Mesenchymal stem cell (in vitro differentiated cells and primary cell): ENCODE measurements around the gene SLC41A3.
"Not testable (repeated sequence)": the region's sequence is repeated elsewhere in the genome, so short reads cannot be mapped to it uniquely, and the experiment has no call there.

Source experiments
- DNase-seq: peaks from one replicate; pipeline ENCODE4 v3.0.0-alpha.2; 2013
- H2AFZ ChIP-seq: one replicate; pipeline ENCODE4 v1.6.1; 2013; ENCODE audit warnings: low read depth, mild to moderate bottlenecking, control low read depth, inconsistent platforms, low read length, moderate library complexity
- H2AK5ac ChIP-seq: 2 replicates; pipeline ENCODE4 v1.6.1; 2013; ENCODE audit warnings: low read length, moderate library complexity, mild to moderate bottlenecking, inconsistent platforms; ENCODE audit not compliant: severe bottlenecking
- H2BK120ac ChIP-seq: one replicate; pipeline ENCODE4 v1.6.1; 2013; ENCODE audit warnings: low read depth, mild to moderate bottlenecking, inconsistent platforms, low read length, moderate library complexity
- H2BK12ac ChIP-seq, 2 experiments: one replicate each; pipeline ENCODE4 v1.6.1; 2013; ENCODE audit warnings: inconsistent platforms in 2 of 2, low read length in 2 of 2, mild to moderate bottlenecking in 2 of 2, moderate library complexity in 2 of 2, control low read depth in 1 of 2
- H2BK15ac ChIP-seq: one replicate; pipeline ENCODE4 v1.6.1; 2013; ENCODE audit warnings: mild to moderate bottlenecking, low read depth, inconsistent platforms; ENCODE audit not compliant: poor library complexity, severe bottlenecking
- H2BK5ac ChIP-seq: 2 replicates; pipeline ENCODE4 v1.6.1; 2013; ENCODE audit warnings: low read depth, mild to moderate bottlenecking, low read length, control low read depth, inconsistent platforms; ENCODE audit not compliant: poor library complexity, severe bottlenecking
- H3K14ac ChIP-seq, 2 experiments: one replicate each; pipeline ENCODE4 v1.6.1; 2013; ENCODE audit warnings: inconsistent platforms in 2 of 2, low read length in 2 of 2, control low read depth in 1 of 2, mild to moderate bottlenecking in 1 of 2, moderate library complexity in 1 of 2
- H3K18ac ChIP-seq, 2 experiments: one replicate each; pipeline ENCODE4 v1.6.1; 2013; ENCODE audit warnings: inconsistent platforms in 2 of 2, low read length in 2 of 2, control low read depth in 1 of 2, low read depth in 1 of 2, mild to moderate bottlenecking in 1 of 2
- H3K23ac ChIP-seq, 2 experiments: one replicate each; pipeline ENCODE4 v1.6.1; 2013; ENCODE audit warnings: inconsistent platforms in 2 of 2, low read length in 2 of 2, mild to moderate bottlenecking in 2 of 2, moderate library complexity in 2 of 2, control low read depth in 1 of 2
- H3K27ac ChIP-seq: 2 replicates; pipeline ENCODE4 v1.5.1; 2013; ENCODE audit warnings: mild to moderate bottlenecking, moderate library complexity, low read length, control low read depth, inconsistent platforms; ENCODE audit not compliant: poor library complexity, severe bottlenecking
- H3K27me3 ChIP-seq, 2 experiments: 2 replicates each; pipeline versions ENCODE4 v1.6.1 to v1.7.0; 2013; ENCODE audit warnings: low read length in 2 of 2, mild to moderate bottlenecking in 2 of 2, moderate library complexity in 2 of 2, control low read depth in 1 of 2, inconsistent platforms in 1 of 2; ENCODE audit not compliant: control insufficient read depth in 1 of 2, insufficient read depth in 1 of 2
- H3K36me3 ChIP-seq, 2 experiments: 2 replicates each; pipeline versions ENCODE4 v1.6.1 to v1.7.0; 2013; ENCODE audit warnings: low read length in 2 of 2, control low read depth in 1 of 2, inconsistent platforms in 1 of 2, low read depth in 1 of 2, mild to moderate bottlenecking in 1 of 2; ENCODE audit not compliant: insufficient read depth in 2 of 2, control insufficient read depth in 1 of 2
- H3K4ac ChIP-seq, 2 experiments: one replicate each; pipeline ENCODE4 v1.6.1; 2013; ENCODE audit warnings: inconsistent platforms in 2 of 2, low read length in 2 of 2, mild to moderate bottlenecking in 2 of 2, moderate library complexity in 2 of 2, control low read depth in 1 of 2, low read depth in 1 of 2
- H3K4me1 ChIP-seq: 2 replicates; pipeline ENCODE4 v1.6.1; 2013; ENCODE audit warnings: low read depth, low read length, control low read depth; ENCODE audit not compliant: control insufficient read depth, insufficient read depth
- H3K4me2 ChIP-seq: 2 replicates; pipeline ENCODE4 v1.6.1; 2013; ENCODE audit warnings: low read length, mild to moderate bottlenecking, inconsistent platforms; ENCODE audit not compliant: poor library complexity, severe bottlenecking
- H3K4me3 ChIP-seq, 2 experiments: 2 replicates each; pipeline versions ENCODE4 v1.5.1 to v1.7.0; 2013; ENCODE audit warnings: low read length in 2 of 2, mild to moderate bottlenecking in 2 of 2, control low read depth in 1 of 2, low read depth in 1 of 2; ENCODE audit not compliant: insufficient read depth in 1 of 2
- H3K79me1 ChIP-seq: replicated peaks from 2 replicates; pipeline ENCODE4 v1.6.1; 2013; ENCODE audit warnings: mild to moderate bottlenecking, control low read depth, low read length, inconsistent platforms; ENCODE audit not compliant: poor library complexity, severe bottlenecking
- H3K9ac ChIP-seq: 2 replicates; pipeline ENCODE4 v1.7.0; 2013; ENCODE audit warnings: mild to moderate bottlenecking, low read length, moderate library complexity
- H3K9me3 ChIP-seq: 2 replicates; pipeline ENCODE4 v1.7.0; 2013; ENCODE audit warnings: mild to moderate bottlenecking, low read length; ENCODE audit not compliant: control insufficient read depth
- H4K8ac ChIP-seq: one replicate; pipeline ENCODE4 v1.6.1; 2013; ENCODE audit warnings: inconsistent platforms, mild to moderate bottlenecking, low read length, moderate library complexity
- H4K91ac ChIP-seq: one replicate; pipeline ENCODE4 v1.6.1; 2013; ENCODE audit warnings: mild to moderate bottlenecking, low read length, inconsistent platforms
- WGBS: methylation state at CpG from one replicate; pipeline ENCODE4 v1.1.7; 2013; ENCODE audit warnings: mixed read lengths; 5-methylcytosine and 5-hydroxymethylcytosine counted together

SLC41A3 gene

GRCh38 chr3:126096274-126096673 is 12.3 kb upstream of the SLC41A3 start:
- H3K14ac ChIP-seq, H3K9ac ChIP-seq, H3K4me2 ChIP-seq, H3K79me1 ChIP-seq, H3K18ac ChIP-seq, DNase-seq, H3K23ac ChIP-seq, H3K27me3 ChIP-seq, H2AK5ac ChIP-seq, H2AFZ ChIP-seq, H2BK12ac ChIP-seq, H3K27ac ChIP-seq, H2BK5ac ChIP-seq, H2BK120ac ChIP-seq, H3K4me1 ChIP-seq, H4K91ac ChIP-seq, H3K4me3 ChIP-seq, H3K9me3 ChIP-seq, H2BK15ac ChIP-seq, H3K36me3 ChIP-seq, H4K8ac ChIP-seq, H3K4ac ChIP-seq: not testable (repeated sequence)
- WGBS: 78% methylated on average over 4 of the region's 6 CpGs

- not testable (repeated sequence) for H4K91ac ChIP-seq, H2BK15ac ChIP-seq, H2AFZ ChIP-seq, H3K4me3 ChIP-seq, H2BK5ac ChIP-seq, H2BK120ac ChIP-seq, H3K14ac ChIP-seq, H3K4me1 ChIP-seq, H3K18ac ChIP-seq, DNase-seq, H3K4ac ChIP-seq, H3K4me2 ChIP-seq, H3K23ac ChIP-seq, H3K79me1 ChIP-seq, H3K9ac ChIP-seq, H2BK12ac ChIP-seq, H3K27ac ChIP-seq, H4K8ac ChIP-seq, H3K36me3 ChIP-seq, H2AK5ac ChIP-seq, H3K27me3 ChIP-seq
- WGBS: 85% methylated on average over 2 of the region's 5 CpGs
- H3K9me3 ChIP-seq: peaks cover 12% of the 10 kb centered on the region
Observed at GRCh38 chr3:126092128-126092527, 8.2 kb upstream of the SLC41A3 start.

GRCh38 chr3:126087552-126088175 is 3.7 kb upstream of the SLC41A3 start:
- Histone ChIP-seq H3K4me3 (no peak overlapping the region), H3K18ac (no peak overlapping the region), H2BK15ac (no peak overlapping the region), H3K4me2 (no peak overlapping the region), H3K9ac (no peak overlapping the region), H3K9me3 (peaks cover 9% of the 10 kb centered on the region), H3K27ac (no peak overlapping the region), H3K23ac (no peak overlapping the region), H2AK5ac (no peak overlapping the region), H3K4ac (no peak overlapping the region), H3K36me3 (no peaks in the 10 kb centered on the region), H3K79me1 (no peaks in the 10 kb centered on the region), H4K8ac (no peak overlapping the region), H3K27me3 (no peaks in the 10 kb centered on the region), H2BK12ac (no peak overlapping the region), H2BK5ac (no peak overlapping the region), H4K91ac (no peak overlapping the region), H2AFZ (no peak overlapping the region), H2BK120ac (no peak overlapping the region), H3K4me1 (peaks cover under 1% of the 10 kb centered on the region), H3K14ac (no peak overlapping the region)
- no peak for DNase-seq
- 25% methylated on average over 1 of the region's 1 CpG for WGBS

- no peak overlapping the region for H4K8ac ChIP-seq
- H3K27ac ChIP-seq: no peak overlapping the region
- no peak overlapping the region for H2AK5ac ChIP-seq
- H3K36me3 ChIP-seq: no peaks in the 10 kb centered on the region
- no CpG with 5 or more reads among the region's 2 CpGs for WGBS
- DNase-seq: no peak
- no peak overlapping the region for H2BK12ac ChIP-seq
- H4K91ac ChIP-seq: no peak overlapping the region
- no peak overlapping the region for H3K23ac ChIP-seq
- no peak overlapping the region for H3K14ac ChIP-seq
- no peak overlapping the region for H3K9ac ChIP-seq
- H2AFZ ChIP-seq: no peak overlapping the region
- H3K27me3 ChIP-seq: no peaks in the 10 kb centered on the region
- H3K79me1 ChIP-seq: no peaks in the 10 kb centered on the region
- H3K18ac ChIP-seq: no peak overlapping the region
- no peak overlapping the region for H3K4ac ChIP-seq
- H2BK120ac ChIP-seq: no peak overlapping the region
- H2BK5ac ChIP-seq: no peak overlapping the region
- H3K4me1 ChIP-seq: peaks cover 5% of the 10 kb centered on the region
- peaks cover 6% of the 10 kb centered on the region for H3K9me3 ChIP-seq
- no peak overlapping the region for H3K4me2 ChIP-seq
- no peak overlapping the region for H3K4me3 ChIP-seq
- no peak overlapping the region for H2BK15ac ChIP-seq
Observed at GRCh38 chr3:126085841-126086240, 1.9 kb upstream of the SLC41A3 start.
